GM23248 (cell line): ENCODE results near the gene TP53TG5. TPM values are rescaled to one million over a fixed set of nuclear protein-coding genes. Genes with fewer than 3 reads are reported as not detected.

ENCODE experiments used
- DNase-seq: peaks from one replicate; pipeline ENCODE4 v3.0.0-alpha.2; 2015
- H2AFZ ChIP-seq: fragments of 200-600 bp; sonication (generic); 2 replicates; pipeline ENCODE4 v1.6.1; 2016; ENCODE audit warnings: antibody characterized with exemption
- H3F3A ChIP-seq: fragments of 200-600 bp; sonication (generic); 2 replicates; pipeline ENCODE4 v1.6.1; 2016; ENCODE audit warnings: mild to moderate bottlenecking, antibody characterized with exemption, mixed run types; ENCODE audit not compliant: insufficient read depth
- H3K27ac ChIP-seq: fragments of 200-600 bp; sonication (generic); 2 replicates; pipeline ENCODE4 v1.5.1; 2016; ENCODE audit warnings: mild to moderate bottlenecking
- H3K27me3 ChIP-seq: fragments of 200-600 bp; sonication (generic); replicated peaks from 2 replicates; pipeline ENCODE4 v1.6.1; 2016; ENCODE audit warnings: mild to moderate bottlenecking; ENCODE audit not compliant: insufficient read depth
- H3K36me3 ChIP-seq: fragments of 200-600 bp; sonication (generic); 2 replicates; pipeline ENCODE4 v1.6.1; 2016; ENCODE audit warnings: low read depth, mild to moderate bottlenecking
- H3K4me1 ChIP-seq: fragments of 200-600 bp; sonication (generic); 2 replicates; pipeline ENCODE4 v1.6.1; 2016; ENCODE audit warnings: mild to moderate bottlenecking; ENCODE audit not compliant: insufficient read depth
- H3K4me2 ChIP-seq: fragments of 200-600 bp; sonication (generic); one replicate; pipeline ENCODE4 v1.6.1; 2016; ENCODE audit warnings: mild to moderate bottlenecking; ENCODE audit not compliant: unreplicated experiment
- H3K4me3 ChIP-seq: fragments of 200-600 bp; sonication (generic); 2 replicates; pipeline ENCODE4 v1.5.1; 2016; ENCODE audit warnings: mild to moderate bottlenecking
- H3K79me2 ChIP-seq: fragments of 200-600 bp; sonication (generic); 2 replicates; pipeline ENCODE4 v1.6.1; 2016; ENCODE audit warnings: mild to moderate bottlenecking; ENCODE audit not compliant: insufficient read depth
- H3K9ac ChIP-seq: fragments of 200-600 bp; sonication (generic); 2 replicates; pipeline ENCODE4 v1.6.1; 2016; ENCODE audit warnings: mild to moderate bottlenecking
- H3K9me2 ChIP-seq: fragments of 200-600 bp; sonication (generic); 2 replicates; pipeline ENCODE4 v1.6.1; 2016; ENCODE audit warnings: mixed run types, mild to moderate bottlenecking, moderate library complexity; ENCODE audit not compliant: insufficient read depth
- H3K9me3 ChIP-seq: fragments of 200-600 bp; sonication (generic); one replicate; pipeline ENCODE4 v1.6.1; 2017; ENCODE audit warnings: low read depth
- H4K20me1 ChIP-seq: fragments of 200-600 bp; sonication (generic); 2 replicates; pipeline ENCODE4 v1.6.0; 2016; ENCODE audit not compliant: insufficient read depth
- EZH2 ChIP-seq: fragments of 200-600 bp; sonication (generic); IDR thresholded peaks from 2 replicates; pipeline ENCODE4 v1.6.1; 2018; ENCODE audit warnings: antibody characterized with exemption, mild to moderate bottlenecking; ENCODE audit not compliant: insufficient read depth, poor library complexity, severe bottlenecking
- EZH2phosphoT487 ChIP-seq: fragments of 200-600 bp; sonication (generic); IDR thresholded peaks from 2 replicates; pipeline ENCODE4 v1.6.1; 2018; ENCODE audit warnings: antibody characterized with exemption, moderate library complexity, mild to moderate bottlenecking, low read depth; ENCODE audit not compliant: insufficient read depth
- WGBS, 2 experiments: methylation state at CpG; one replicate each; pipeline ENCODE4 v1.1.6; 2015 to 2017; ENCODE audit warnings: low lambda C conversion rate in 2 of 2, low coverage in 1 of 2; ENCODE audit errors: missing lambda C conversion rate in 2 of 2; 5-methylcytosine and 5-hydroxymethylcytosine counted together
- in situ Hi-C: fragments of 300-500 bp; cut with MboI; formaldehyde crosslinking; loops from 2 replicates; pipeline ENCODE4 v1.15.0; 2020
- polyA plus RNA-seq: library from polyadenylated mRNA; unstranded; fragments of >200 nt; fragmentation: Nextera tagmentation; extraction: Ambion mirVana; gene quantifications from 2 replicates; pipeline ENCODE4 v1.2.1, GENCODE V29; 2016
- total RNA-seq: library from RNA; depleted of rRNA; stranded (reverse); fragments of >200 nt; shearing (Covaris generic); gene quantifications from 2 replicates; pipeline ENCODE4 v1.2.3, GENCODE V29; 2014

Gene TP53TG5
- total and polyA plus RNA-seq, 2 experiments from 2014 or later, result 0.55 TPM; not detected in 1

DNA sequence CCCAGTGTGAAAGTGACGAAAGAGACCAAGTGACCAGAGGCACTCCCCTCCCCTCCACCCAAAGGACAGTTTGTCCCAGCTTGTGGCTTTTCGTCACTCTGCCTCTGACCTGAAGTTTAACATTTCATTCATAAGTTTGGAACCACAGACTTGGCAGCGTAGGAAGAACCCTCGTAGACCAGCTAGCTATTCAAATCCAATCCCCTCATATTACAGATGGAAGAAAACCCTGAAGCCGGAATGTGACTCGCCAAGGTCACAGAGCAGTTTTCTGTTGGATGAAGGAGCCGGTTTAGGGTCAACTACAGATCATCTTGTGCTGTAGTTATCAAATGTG is 19.1 kb downstream of the TP53TG5 start:
- no peaks in the 10 kb centered on the region for H4K20me1 ChIP-seq
- peak; percentile 28 for DNase-seq
- peaks cover 46% of the 10 kb centered on the region for H3F3A ChIP-seq
- no peaks in the 10 kb centered on the region for H3K36me3 ChIP-seq
- WGBS, 2 experiments, result 87 to 90% methylated on average over 7 of the region's 7 CpGs
- H3K4me1 ChIP-seq, result peaks cover 41% of the 10 kb centered on the region
- no peak overlapping the region for H3K4me3 ChIP-seq
- peak overlapping the region; percentile 55 for H3K4me2 ChIP-seq
- H3K9me2 ChIP-seq, result no peaks in the 10 kb centered on the region
- no peak overlapping the region for H2AFZ ChIP-seq
- H3K27ac ChIP-seq, result peak overlapping the region; percentile 63
- H3K27me3 ChIP-seq, result no peaks in the 10 kb centered on the region
- no peaks in the 10 kb centered on the region for H3K9me3 ChIP-seq
- TF ChIP-seq EZH2, result no peak
- no peak for TF ChIP-seq EZH2phosphoT487
- in situ Hi-C loops, result no loop called here
- H3K9ac ChIP-seq, result no peak overlapping the region
- peaks cover 7% of the 10 kb centered on the region for H3K79me2 ChIP-seq

- H3K4me3 ChIP-seq, result peak overlapping the region; percentile 17; the same call in 1 of the 2 replicates
- H3K9ac ChIP-seq, result peak overlapping the region; percentile 55
- in situ Hi-C loops, result no loop called here
Observed at GRCh38 chr20:45358282-45359068, 19.6 kb downstream of the TP53TG5 start.

DNA sequence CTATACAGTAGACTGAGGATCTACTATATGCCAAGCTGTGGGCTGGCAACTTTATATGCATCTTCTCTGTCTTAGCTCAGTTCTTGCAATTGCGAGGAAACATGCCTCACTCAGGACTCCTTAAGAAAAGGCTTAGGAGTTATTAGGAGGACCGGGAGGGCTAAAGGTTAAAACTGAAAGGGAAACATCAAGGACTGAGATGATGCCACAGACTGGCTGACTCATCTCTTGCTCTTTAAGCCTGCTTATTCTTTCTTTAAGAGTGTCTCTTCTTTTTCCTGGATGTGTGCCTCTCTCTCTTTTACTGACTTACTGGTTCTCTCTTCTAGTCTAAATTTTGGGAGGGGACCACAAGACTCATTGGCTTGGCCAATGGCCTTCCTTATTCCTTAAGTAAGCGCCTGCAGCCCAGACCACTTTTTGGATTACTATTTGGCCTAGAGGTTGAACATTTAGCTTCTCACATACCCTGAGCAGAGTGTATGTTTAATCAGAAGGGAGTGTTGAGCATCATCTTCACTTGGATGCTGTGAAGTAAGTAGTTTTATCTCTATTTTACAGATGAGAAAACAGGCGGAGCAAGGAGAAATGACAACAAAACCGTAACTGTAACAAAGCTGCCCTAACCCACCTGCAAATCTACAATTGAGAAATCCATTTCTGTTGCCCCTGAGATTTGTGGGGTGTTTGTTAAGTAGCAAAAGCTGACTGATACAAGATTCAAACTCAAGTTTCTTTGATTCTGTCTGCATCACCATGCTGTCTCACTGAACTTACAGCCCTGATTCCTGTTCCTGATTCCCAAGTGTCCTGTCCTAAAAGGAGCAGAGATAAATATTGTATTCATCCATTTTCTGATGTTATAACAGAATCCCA is 22.7 kb downstream of the TP53TG5 start:
- TF ChIP-seq EZH2phosphoT487 (no peak), EZH2 (no peak)
- Histone ChIP-seq H3K9ac (peak overlapping the region; percentile 31), H3K4me1 (peaks cover 37% of the 10 kb centered on the region), H3F3A (peaks cover 43% of the 10 kb centered on the region), H3K79me2 (no peaks in the 10 kb centered on the region), H3K4me3 (peak overlapping the region; percentile 42), H3K9me2 (no peaks in the 10 kb centered on the region), H3K9me3 (no peaks in the 10 kb centered on the region), H3K27me3 (no peaks in the 10 kb centered on the region), H3K4me2 (peak overlapping the region; percentile 66), H3K27ac (peak overlapping the region; percentile 53), H2AFZ (no peak overlapping the region), H3K36me3 (no peaks in the 10 kb centered on the region), H4K20me1 (no peaks in the 10 kb centered on the region)
- DNase-seq, result peak; percentile 86
- WGBS, 2 experiments, result 45 to 46% methylated on average over 5 of the region's 5 CpGs
- in situ Hi-C loops, result no loop called here

More at GRCh38 chr20:45358282-45359068, 19.6 kb downstream of the TP53TG5 start:
- H3K4me2 ChIP-seq, result peak overlapping the region; percentile 55
- no peaks in the 10 kb centered on the region for H3K36me3 ChIP-seq
- peaks cover 37% of the 10 kb centered on the region for H3K4me1 ChIP-seq
- TF ChIP-seq EZH2 (no peak), EZH2phosphoT487 (no peak)
- peaks cover 1% of the 10 kb centered on the region for H3K79me2 ChIP-seq
- peaks cover 46% of the 10 kb centered on the region for H3F3A ChIP-seq
- peak; percentile 95 for DNase-seq
- peak overlapping the region; percentile 45 for H2AFZ ChIP-seq
- H3K27ac ChIP-seq, result peak overlapping the region; percentile 63
- WGBS, 2 experiments, result 17 to 21% methylated on average over 10 of the region's 10 CpGs
- no peaks in the 10 kb centered on the region for H4K20me1 ChIP-seq
- no peaks in the 10 kb centered on the region for H3K9me3 ChIP-seq
- H3K9me2 ChIP-seq, result no peaks in the 10 kb centered on the region
- H3K27me3 ChIP-seq, result no peaks in the 10 kb centered on the region

GRCh38 chr20:45354423-45355208 is 23.5 kb downstream of the TP53TG5 start:
- H3K9me2 ChIP-seq, result no peaks in the 10 kb centered on the region
- H3K27me3 ChIP-seq, result no peaks in the 10 kb centered on the region
- no peak for TF ChIP-seq EZH2phosphoT487
- TF ChIP-seq EZH2, result no peak
- peak overlapping the region; percentile 42 for H3K4me3 ChIP-seq
- H3K79me2 ChIP-seq, result no peaks in the 10 kb centered on the region
- in situ Hi-C loops, result no loop called here
- H3K36me3 ChIP-seq, result no peaks in the 10 kb centered on the region
- H3K4me2 ChIP-seq, result peak overlapping the region; percentile 66
- H3K27ac ChIP-seq, result peak overlapping the region; percentile 53
- H3K9me3 ChIP-seq, result no peaks in the 10 kb centered on the region
- DNase-seq, result peak; percentile 27
- no peak overlapping the region for H2AFZ ChIP-seq
- peaks cover 44% of the 10 kb centered on the region for H3F3A ChIP-seq
- WGBS, 2 experiments, result 72 to 77% methylated on average over 9 of the region's 9 CpGs
- peaks cover 36% of the 10 kb centered on the region for H3K4me1 ChIP-seq
- H3K9ac ChIP-seq, result peak overlapping the region; percentile 31
- H4K20me1 ChIP-seq, result no peaks in the 10 kb centered on the region
